HUDEP-2 (cell line): Measurements from ENCODE around the gene INPP4B.
A peak's percentile ranks its signal among the peaks of the same experiment; 100 is the strongest.

Experiments used
- DNase-seq, 76 experiments: peaks; one replicate each; lab custom pipeline; 2025; ENCODE audit not compliant: unreplicated experiment in 76 of 76; lab: John Stamatoyannopoulos, UW

INPP4B gene

DNA sequence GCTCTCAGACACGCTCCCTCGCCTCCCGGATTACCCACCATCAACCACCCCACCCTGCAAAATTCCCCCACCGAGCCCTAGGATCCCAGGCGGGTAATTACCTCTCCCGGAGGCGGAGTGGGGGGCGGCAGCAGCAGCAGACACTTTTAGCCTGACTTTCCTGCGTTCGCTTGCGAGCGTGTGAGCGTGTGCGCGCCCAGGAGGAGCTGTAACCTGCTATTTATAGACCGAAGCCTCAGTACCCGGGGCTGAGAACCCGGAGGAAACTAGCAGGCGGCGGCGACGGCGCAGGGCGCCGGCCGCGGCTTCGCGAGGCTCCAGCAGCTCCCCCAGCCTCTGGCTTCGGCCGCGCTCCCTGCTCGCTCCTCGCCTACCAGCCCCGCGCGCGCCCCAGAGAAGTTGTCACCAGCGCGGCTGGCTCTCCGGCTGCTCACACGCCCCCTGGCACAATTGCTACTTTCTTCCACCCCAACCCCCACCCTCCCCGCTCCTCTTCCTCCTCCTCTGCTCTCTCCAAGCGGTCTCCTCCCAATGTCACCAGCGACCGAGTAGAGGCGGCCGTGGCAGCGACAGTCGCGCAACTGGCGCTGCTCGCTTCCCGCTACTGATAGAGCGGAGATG, at the start of gene INPP4B:
Gene INPP4B (minus strand): TSS at position 194 of the 621 bp plus-strand sequence.
- DNase-seq: no peak

DNA sequence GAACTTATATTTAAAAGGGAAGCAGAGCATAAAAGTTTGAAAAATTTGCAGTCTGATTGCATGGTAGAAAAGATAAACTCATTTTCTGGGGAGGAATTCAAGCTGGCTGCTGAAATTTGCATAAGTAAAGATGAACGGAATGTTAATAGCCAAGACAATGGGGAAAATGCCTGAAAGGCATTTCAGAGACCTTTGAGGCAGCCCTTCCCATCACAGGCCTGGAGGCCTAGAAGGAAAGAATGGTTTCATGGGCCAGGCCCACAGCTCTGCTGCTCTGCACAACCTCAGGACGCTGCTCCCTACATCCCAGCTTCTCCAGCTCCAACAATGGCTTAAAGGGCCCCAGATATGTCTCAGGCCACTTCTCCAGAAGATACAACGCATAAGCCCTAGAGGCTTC, 46.9 kb upstream of the INPP4B start:
- no peak for DNase-seq

DNA sequence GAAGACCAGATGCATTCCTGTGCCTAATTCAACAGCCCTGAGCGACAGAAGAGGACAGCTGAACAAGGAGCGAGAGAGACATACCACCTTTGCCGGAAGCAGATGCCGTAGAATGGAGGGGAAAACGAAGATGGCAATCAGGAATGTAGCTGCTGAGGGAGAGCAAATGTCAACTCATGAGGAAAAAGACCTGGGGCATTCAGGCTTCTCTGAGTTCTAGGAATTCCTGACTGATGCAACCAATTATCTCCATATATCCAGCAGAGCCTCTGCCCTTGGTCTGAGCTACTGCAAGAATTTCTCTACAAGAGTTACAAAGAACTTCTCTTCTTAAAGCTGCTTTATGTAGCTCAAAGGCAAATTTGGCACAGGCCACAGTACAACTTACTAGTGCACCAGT, 40.5 kb upstream of the INPP4B start:
- DNase-seq: no peak

DNA sequence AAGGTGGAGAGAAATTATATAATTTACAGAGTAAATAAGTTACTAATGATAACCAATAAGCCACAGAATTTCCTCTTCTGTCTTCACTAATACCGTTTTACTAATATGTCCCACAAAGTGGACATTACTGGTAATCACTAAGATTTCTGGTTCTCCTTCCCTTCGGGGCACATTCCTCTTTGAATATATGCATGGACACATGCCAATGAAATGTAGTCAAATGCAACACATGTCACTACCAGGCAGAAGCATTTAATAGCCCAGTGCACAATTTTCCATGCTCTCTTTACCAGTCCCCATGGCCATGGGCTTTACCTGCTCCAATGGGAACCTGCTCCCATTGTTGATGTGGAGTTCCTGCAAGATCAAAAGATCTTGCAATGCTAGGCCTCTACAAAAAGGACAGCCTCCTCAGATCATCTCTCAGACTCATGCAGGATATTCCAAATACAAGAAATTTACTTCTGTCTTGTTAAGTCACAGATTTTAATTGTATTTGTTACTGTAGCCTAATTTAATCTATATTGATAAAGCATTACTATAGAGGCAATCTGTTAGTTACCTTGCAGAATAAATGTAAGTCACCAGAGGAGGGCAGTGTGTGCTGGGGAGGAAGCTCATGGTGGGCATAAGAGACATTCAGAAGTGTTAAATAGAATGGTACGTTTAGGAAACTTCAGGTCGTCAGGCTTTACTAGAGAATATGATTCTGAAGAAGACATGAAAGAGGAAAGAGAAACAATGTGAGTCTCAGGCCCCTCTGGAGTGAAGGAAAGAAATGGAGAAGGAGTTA, 37.1 kb upstream of the INPP4B start:
- no peak for DNase-seq

GRCh38 chr4:142882159-142882558, 36.1 kb upstream of the INPP4B start:
- DNase-seq: no peak

DNA sequence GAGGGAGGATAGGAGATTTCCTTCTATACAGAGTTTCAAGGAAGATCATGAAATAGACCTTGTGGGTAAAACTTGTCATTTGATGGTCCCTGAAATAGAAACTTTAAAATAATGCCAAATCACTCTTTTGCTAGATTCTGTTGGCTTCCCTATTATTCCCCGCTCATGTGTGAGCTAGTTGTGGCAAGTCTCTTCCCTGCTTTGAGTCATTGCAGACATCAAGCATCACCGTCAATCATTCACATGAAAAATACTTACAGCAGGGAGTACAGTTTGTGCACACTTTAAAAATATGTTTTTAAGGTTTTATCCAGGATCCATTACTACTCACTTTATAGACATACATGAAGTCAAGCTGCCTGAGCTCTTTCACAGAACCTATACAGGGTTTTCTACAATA, 35.2 kb upstream of the INPP4B start:
- DNase-seq: no peak

- DNase-seq: peak in 1 of 76 experiments; percentile 0
Observed at GRCh38 chr4:142875117-142875516, 29.0 kb upstream of the INPP4B start.

DNA sequence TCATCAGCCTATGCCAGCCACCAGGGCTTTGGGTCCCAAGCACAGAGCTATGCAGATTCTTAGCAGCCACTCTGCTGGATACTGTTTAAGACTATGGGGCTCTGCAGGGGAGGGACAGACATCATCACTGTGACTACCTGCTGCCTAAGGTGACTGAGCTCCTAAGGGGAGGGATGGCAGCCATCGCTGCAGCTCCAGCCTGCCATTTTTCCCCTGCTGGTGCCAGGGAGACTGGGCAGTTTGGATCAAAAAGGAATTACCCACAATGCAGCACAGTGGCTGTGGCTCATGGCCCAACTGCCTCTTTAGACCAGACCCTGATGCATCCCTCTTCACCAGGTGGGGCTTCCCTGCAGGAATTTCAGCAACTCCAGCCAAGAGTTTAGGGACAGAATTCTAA, 28.6 kb upstream of the INPP4B start:
- DNase-seq: no peak

DNA sequence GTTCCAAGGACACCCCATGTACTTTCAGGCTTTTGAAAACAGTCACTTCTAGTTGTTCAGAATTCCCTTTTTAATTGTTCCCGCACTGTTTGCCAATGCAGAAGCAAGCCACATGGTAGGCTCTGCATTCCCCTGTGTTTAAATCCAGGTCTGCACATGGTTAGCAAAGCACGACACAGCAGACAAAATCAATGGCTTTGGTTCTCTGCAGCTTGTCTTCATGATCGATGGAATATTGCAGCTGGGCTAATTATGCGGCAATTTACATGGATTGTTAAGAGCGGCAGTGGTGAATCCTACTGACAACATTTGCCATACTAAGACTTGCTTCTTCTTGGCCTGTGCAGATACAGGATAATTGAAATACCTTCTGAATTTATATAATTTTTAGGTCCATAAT, 20.6 kb upstream of the INPP4B start:
- DNase-seq: no peak

DNA sequence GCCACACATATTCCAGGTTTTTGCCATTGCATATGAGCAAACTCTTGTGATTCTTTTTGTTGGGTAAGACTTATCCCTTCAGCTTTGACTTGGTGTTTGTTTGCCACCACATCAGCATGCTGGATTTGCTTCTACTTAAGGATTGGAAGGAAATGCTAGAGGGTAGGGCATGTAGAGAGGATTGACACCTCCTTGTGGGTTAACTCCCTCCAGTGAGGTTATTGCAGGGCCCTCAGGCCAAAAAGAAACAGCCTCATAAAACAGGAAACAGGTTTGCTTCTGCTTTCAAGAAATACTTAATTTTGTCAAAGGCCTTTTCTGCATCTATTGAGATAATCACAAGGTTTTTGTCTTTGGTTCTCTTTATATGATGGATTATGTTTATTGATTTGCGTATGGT, 15.2 kb upstream of the INPP4B start:
- DNase-seq: no peak

DNA sequence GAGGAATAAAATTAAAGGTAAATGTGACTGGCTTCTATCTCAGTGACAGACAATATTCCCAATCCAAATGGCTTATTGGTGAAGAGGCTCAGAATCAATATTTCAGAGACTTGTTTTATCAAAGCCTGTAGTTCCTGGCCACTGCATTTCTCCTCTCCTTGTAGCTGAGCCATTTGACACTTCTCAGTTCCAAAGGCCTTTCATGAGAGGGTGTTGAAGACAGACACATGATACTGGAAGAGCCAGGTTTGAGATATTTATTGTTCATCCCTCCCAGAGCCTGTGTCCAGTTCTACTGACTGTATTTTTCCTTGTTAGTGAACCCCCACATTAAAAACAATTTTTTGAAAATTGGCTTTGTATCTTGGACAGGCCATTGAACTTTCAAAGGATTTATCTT, 12.9 kb upstream of the INPP4B start:
- no peak for DNase-seq

- no peak for DNase-seq
Observed at GRCh38 chr4:142858446-142858845, 12.3 kb upstream of the INPP4B start.

DNA sequence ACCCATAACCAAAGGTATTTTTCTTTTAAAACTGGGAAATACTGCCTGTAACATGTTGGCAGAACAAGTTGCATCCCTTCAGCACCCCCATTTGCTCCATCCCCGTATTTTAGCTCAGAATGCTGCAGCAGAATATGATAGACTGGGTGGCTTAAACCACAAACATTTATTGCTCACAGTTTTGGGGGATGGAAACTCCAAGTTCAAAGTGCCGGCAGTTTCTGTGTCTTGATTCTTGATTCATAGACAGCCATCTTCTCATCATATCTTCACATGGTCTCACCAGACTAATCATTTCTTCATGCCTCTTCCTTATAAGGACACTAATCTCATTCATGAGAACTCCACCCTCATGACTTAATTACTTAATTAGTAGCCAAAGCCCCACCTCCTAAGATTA, 10.5 kb upstream of the INPP4B start:
- no peak for DNase-seq

DNA sequence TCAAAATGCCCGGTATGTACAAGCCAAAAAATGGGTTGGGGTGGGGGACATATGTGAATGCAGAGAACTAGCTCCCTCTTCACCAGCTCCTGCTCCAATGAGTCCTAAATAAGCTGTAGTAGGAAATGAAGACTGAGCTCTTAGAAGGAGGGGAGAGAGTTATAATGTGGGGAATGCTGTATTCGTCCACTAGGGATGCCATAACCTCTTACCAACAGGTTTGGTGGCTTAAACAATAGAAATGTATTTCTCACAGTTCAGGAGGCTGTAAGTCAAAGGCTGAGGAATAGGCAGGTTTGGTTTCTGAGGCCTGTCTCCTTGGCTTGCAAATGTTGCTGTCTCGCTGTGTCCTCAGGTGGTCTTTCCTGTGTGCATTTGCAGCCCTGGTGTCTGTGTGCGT, 4.4 kb upstream of the INPP4B start:
- no peak for DNase-seq

DNA sequence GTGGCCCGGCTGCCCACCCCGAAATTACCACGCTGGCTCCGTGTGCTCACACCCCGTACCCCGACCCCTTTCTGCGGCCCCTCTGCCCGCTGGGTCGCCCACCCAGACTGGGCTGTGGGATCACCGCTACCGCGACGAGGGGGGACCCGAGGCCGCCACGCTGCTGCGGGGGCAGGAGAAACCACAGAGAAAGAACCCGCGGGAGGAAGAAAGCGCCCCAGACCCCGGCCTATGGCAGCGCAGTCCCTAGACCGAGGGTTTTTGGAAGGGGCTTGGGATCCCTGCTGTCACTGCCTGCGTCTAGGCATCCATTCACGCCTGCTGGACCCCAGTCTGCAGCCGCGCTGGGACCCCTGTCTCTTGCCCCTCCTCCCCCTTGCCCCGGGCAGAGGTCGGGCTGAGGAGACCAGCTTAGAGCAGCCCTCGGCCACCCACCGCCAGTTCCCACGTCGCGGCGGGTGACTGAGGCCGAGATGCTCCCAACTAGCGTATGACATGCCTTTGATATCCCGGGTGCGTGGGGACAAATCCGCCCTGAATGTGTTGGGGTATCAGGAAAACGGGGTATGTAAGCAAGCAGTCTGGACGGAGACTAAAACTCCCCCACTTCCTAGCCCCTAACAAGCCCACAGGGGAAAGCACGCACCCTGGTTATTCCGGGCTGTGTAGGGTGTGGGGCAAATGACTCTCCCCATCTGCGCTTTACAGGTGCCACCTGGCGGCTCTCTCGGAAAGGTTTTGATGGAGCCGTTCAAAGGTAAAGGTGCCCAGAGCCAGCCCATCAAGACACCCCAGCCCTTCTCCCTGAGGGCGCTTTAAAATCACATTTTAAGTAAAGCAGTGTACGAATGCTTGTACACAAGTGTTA, 862 bp upstream of the INPP4B start:
- DNase-seq: peak in 1 of 76 experiments; percentile 4

- no peak for DNase-seq
Observed at GRCh38 chr4:142845293-142846107, 601 bp downstream of the INPP4B start.

- no peak for DNase-seq
Observed at GRCh38 chr4:142844782-142845181, 1.3 kb downstream of the INPP4B start.

GRCh38 chr4:142840516-142841123, 5.5 kb downstream of the INPP4B start:
- DNase-seq: no peak

DNA sequence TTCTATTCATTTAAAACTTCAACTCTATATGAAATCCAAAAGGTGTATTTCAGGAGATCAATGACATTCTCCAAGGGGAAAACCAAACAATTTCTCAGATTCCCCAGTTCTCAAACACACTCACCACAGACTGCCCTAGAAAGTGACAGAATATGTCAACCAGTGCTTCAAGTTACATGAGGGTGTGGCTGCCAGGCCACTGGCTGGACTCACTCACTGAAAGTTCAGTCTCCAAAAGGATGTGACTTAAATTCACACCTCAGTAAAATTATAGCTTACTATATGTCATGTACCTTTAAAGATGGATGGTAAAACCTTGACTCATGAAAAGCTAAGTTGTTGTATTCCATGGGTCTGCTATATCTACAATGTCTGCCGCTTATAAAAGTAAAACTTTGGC, 7.3 kb downstream of the INPP4B start:
- DNase-seq: no peak

GRCh38 chr4:142832022-142832421, 14.1 kb downstream of the INPP4B start:
- no peak for DNase-seq
